Omental fat pad (tissue), 4 donors: ENCODE measurements around the gene CIITA. TPM values are rescaled to one million over a fixed set of nuclear protein-coding genes. Genes with fewer than 3 reads are reported as not detected.

Source experiments
- ATAC-seq: fragments of 150-250 bp; one replicate; pipeline ENCODE4 v1.9.1; 2016; ENCODE audit warnings: mild to moderate bottlenecking, moderate library complexity; ENCODE audit not compliant: low FRiP score
- DNase-seq: peaks from one replicate; pipeline ENCODE4 v3.0.0-alpha.2; 2019; ENCODE audit warnings: low spot score
- total RNA-seq, 4 donors: library from RNA; depleted of rRNA; stranded (reverse); fragments of >200 nt; gene quantifications; one replicate each; pipeline ENCODE4 v1.1.0, GENCODE V29; 2016
- TF ChIP-seq, protein P1 (sequence below), 3 donors: fragments of 450-650 bp; IDR thresholded peaks; one replicate each; pipeline ENCODE4 v1.5.1; 2016 to 2017; ENCODE audit warnings: antibody characterized with exemption in 3 of 3, mild to moderate bottlenecking in 3 of 3, moderate library complexity in 2 of 3

The CIITA gene
- total RNA-seq, 4 donors from 2014 or later, result 3.2 to 101 (median 11.2) TPM

- no peak for ATAC-seq
- no peak for DNase-seq
- TF ChIP-seq, protein P1, sequence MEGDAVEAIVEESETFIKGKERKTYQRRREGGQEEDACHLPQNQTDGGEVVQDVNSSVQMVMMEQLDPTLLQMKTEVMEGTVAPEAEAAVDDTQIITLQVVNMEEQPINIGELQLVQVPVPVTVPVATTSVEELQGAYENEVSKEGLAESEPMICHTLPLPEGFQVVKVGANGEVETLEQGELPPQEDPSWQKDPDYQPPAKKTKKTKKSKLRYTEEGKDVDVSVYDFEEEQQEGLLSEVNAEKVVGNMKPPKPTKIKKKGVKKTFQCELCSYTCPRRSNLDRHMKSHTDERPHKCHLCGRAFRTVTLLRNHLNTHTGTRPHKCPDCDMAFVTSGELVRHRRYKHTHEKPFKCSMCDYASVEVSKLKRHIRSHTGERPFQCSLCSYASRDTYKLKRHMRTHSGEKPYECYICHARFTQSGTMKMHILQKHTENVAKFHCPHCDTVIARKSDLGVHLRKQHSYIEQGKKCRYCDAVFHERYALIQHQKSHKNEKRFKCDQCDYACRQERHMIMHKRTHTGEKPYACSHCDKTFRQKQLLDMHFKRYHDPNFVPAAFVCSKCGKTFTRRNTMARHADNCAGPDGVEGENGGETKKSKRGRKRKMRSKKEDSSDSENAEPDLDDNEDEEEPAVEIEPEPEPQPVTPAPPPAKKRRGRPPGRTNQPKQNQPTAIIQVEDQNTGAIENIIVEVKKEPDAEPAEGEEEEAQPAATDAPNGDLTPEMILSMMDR (IDR thresholded peaks at IDR 0.05), result no peak
Measured at GRCh38 chr16:10852948-10853347, 24.1 kb upstream of the CIITA start.

GRCh38 chr16:10856042-10856441 lies 21.0 kb upstream of the CIITA start:
- DNase-seq, result no peak
- TF ChIP-seq, protein P1 (IDR thresholded peaks at IDR 0.05), result no peak
- ATAC-seq, result no peak

DNA sequence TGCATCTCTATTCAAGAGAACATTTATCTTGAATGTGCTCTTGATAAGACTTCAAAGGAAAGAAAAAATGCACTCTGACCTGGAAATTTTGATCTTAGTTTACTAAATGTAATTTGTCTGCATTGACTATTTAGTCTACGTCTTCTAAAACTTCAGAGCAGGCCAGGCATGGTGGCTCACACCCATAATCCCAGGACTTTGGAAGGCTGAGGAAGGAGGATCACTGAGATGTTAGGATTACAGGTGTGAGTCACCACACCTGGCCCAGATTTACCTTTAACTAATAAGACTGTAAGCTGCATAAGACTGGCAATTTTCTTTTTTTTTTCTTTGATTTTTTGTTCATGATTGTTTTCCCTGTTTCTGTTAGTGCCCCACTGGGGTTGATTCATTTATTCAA lies 18.8 kb upstream of the CIITA start:
- TF ChIP-seq, protein P1 (IDR thresholded peaks at IDR 0.05), result no peak
- DNase-seq (no peak), ATAC-seq (no peak)

GRCh38 chr16:10859020-10859419 lies 18.0 kb upstream of the CIITA start:
- no peak for ATAC-seq
- TF ChIP-seq, protein P1 (IDR thresholded peaks at IDR 0.05), result no peak
- DNase-seq, result no peak

- ATAC-seq (no peak), DNase-seq (no peak)
- TF ChIP-seq, protein P1 (IDR thresholded peaks at IDR 0.05), result no peak
Measured at GRCh38 chr16:10859658-10860057, 17.3 kb upstream of the CIITA start.

DNA sequence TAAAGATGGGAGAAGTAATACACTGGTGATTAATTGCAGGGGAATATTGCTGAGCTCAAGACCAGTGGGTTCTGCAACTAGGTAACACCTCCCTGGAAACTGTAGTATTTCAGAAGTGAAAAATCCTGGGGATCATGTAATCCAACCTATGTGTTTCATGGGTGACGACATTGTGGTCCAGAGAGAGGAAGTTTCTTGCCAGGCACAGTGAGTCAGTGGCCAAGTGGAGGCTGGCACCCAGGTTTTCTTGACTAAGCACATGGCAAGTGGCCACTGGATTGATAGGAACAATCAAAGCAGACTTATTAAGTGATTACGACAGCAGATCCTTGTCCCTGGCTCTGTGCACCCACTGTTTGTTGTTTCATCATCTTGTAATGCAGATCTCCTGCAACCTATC lies 14.6 kb upstream of the CIITA start:
- TF ChIP-seq, protein P1 (IDR thresholded peaks at IDR 0.05), result no peak
- DNase-seq, result no peak
- peak; percentile 88 for ATAC-seq

- TF ChIP-seq, protein P1 (IDR thresholded peaks at IDR 0.05), result no peak
- peak; percentile 36 for ATAC-seq
- DNase-seq, result no peak
Measured at GRCh38 chr16:10865991-10866966, 10.7 kb upstream of the CIITA start.
